IPS-NIHi11 (cell line): Measurements from ENCODE around the gene XPOT.

Experiments used
- DNase-seq: peaks from one replicate; pipeline ENCODE4 v3.0.0; 2012; ENCODE audit warnings: mixed read lengths, low spot score

XPOT gene

GRCh38 chr12:64427988-64428387 is 23.8 kb downstream of the XPOT start:
- no peak for DNase-seq

DNA sequence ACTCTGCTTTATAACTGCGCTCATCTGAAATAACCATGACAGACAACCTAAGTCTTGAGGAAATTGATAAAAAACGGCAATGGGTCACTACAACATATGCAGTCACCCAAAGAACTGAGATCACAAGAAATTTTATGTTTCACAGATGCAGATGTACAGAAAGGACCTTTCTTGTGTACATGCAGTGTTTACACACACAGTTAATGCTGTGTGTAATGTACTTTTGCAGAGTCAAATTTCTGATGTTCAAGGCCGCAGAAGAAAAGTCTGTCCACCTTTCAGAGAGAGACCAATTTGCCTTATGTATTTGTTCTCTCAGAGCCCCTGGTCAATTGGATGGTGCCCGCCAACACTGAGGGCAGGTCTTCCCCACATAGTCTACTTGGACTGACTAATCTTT is 24.8 kb downstream of the XPOT start:
- DNase-seq, result no peak

GRCh38 chr12:64430886-64431285 is 26.7 kb downstream of the XPOT start:
- no peak for DNase-seq

DNA sequence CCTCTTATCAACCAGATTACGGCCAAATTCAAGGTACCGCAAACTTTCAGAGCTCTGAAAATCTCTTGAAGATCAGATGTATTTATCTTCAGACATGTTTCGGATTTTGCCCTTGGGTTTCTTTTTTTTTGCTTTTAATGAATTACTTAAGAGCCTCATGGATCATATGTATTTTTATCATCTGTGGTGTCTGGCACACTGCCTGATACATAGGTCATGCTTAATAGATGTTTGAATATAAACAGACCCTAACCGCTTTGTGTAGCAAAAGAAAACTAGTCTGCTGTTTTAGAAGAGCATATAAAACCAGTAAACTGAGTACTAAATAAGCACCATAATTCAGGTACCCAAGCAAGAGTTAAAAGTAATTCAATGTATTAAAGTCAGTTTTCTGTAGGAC is 27.6 kb downstream of the XPOT start:
- no peak for DNase-seq

DNA sequence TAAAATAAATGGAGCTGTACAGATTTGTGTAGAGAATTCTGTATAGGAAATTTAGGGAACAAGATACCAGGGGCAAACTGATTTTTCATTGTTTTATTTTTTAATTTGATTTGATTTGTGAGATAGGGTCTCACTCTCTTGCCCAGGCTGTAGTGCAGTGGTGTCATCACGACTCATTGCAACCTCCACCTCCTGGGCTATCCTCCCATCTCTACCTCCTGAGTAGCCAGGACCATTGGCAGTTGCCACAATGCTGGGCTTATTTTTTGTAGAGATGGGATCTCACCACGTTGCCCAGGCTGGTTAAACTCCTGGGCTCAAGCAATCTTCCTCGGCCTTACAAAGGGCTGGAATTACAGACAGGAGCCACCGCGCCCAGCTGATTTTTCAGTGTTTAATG is 29.7 kb downstream of the XPOT start:
- DNase-seq, result no peak

- DNase-seq, result no peak
These were observed 35.9 kb downstream of the XPOT start for GRCh38 chr12:64440100-64440499.

- DNase-seq, result no peak
These were observed 41.3 kb downstream of the XPOT start for GRCh38 chr12:64445490-64445889.

DNA sequence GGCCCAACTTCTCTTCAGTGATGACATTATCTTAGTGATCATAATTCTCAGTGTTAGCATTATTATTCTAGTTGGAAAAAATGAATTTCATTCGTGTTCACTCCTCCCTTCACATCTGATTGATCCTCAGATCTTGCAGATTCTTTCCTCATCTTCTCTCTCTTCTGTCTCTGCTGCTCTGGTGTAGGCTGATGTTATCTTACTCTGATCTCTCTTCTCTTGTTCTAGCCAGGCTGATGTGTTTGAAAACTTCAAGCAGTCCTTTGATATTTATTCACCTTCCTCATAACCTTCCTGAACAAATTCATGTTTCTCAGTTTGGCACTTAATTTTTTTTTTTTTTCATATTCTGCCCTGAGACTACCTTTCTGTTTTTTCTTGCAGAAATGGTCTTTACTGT is 42.1 kb downstream of the XPOT start:
- DNase-seq, result no peak

- no peak for DNase-seq
These were observed 46.0 kb downstream of the XPOT start for GRCh38 chr12:64450057-64450640.

DNA sequence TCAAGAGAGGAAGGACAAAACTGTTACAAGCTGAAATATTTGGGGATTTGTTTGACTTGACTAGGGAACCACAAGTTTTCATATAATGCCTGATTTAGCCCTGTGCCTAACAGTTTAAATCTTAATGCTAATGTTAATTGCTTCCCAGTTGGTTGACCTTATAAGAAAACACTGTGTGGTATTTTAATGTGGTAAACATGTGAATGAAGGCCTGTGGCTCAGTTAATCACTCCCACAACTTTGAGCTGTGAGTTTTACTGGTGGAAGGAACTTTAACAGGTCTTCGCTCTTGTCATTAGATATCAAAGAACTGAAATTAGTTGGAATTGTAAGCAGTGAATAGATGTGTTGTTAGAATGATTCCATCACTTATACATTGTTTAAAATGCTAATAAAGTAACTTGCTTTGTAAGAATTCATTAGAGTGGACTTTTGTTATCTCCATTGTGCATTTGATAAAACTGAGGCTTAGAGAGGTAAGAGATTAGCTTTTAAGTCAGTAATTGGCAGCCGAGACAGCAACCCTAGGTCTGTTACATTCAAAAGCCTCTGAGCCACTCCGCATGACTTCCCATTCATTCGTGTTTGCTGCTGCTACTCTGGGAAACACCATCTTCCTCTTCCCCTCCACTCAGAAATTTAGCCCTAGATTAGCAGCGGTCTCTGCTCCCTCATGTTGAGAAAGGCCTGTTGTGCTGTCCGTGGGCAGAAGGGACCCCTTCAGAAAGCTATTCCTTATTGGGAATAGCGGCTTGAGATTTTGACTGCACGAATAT is 46.7 kb downstream of the XPOT start:
- DNase-seq, result peak; percentile 13

GRCh38 chr12:64451687-64452558 is 47.7 kb downstream of the XPOT start, which contains the start of gene TBK1:
TBK1 (plus strand) TSS chr12:64452120; CDS start chr12:64455871, 3,751 bp downstream.
- DNase-seq, result peak; percentile 97

DNA sequence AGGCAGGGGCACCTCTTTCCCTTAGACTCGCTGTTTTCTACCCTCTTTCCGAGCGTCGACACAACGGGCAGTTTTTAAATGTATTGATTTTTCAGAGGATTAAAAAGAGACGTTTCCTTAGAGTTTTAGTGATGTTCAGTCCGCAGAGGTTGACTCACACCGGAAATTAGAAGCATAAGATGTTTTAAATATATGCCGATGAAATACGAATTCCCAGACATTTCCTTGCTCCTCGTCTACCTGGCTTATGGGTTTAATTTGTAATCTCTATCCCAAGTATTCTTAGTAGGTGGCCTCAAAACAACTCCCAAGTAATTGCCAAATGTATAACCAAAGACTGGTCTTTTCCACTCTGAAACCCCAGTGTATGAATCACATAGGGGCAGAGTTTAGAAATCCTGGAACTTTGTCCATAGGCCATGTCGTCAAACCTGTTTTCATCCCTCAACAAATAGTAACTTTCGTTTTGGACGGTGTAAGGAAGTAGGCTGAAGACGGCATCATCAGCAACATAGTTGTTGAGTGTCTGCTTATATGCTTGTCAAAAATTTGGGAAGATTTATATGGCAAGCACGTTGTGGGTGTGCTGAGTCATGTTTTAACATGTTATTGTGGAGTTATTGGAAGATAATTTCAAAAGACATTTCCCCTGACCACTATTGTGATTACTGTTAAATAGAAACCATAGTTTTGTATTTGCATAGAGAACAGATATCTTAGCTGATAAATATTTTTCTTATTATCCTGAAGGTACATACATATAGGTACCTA is 48.6 kb downstream of the XPOT start:
- DNase-seq, result peak; percentile 20

- no peak for DNase-seq
These were observed 51.3 kb downstream of the XPOT start for GRCh38 chr12:64455506-64455905.

- DNase-seq, result no peak
These were observed 51.9 kb downstream of the XPOT start for GRCh38 chr12:64456119-64456518.

- DNase-seq, result no peak
These were observed 52.8 kb downstream of the XPOT start for GRCh38 chr12:64457032-64457431.

DNA sequence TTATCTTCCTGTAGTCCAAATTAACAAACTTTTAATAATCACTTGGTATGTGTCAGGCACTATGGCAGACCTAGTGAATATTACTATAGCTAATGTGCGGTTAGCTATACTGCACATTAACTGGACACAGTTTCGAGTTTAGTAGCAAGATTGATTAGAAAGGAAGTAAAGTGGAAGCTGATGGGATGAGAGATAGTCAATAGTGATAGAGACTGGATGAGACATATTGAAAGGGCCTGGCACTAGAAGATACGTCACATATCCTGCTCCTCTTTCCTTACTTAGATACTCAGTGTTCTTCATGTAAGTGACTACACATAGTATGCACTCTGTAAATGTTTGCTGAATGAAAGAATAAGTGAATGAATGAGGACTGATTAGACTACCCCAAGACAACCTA is 53.3 kb downstream of the XPOT start:
- DNase-seq, result no peak

DNA sequence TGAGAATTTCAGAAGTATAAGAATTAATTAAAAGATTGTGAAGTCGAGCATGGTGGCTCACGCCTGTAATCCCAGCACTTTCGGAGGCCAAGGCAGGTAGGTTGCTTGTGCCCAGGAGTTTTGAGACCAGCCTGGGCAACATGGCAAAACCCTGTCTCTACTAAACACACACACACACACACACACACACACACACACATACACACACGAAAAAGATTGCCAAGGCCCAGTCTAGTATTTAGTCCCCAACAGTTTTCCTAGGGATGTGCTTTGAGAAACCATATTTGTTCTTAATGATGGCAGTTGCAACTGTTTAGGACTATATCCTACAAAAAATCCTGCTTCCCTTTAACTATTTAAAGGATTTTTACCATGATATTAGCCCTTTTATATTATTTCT is 53.7 kb downstream of the XPOT start:
- DNase-seq, result no peak

GRCh38 chr12:64459394-64459891 is 55.3 kb downstream of the XPOT start:
- DNase-seq, result no peak

DNA sequence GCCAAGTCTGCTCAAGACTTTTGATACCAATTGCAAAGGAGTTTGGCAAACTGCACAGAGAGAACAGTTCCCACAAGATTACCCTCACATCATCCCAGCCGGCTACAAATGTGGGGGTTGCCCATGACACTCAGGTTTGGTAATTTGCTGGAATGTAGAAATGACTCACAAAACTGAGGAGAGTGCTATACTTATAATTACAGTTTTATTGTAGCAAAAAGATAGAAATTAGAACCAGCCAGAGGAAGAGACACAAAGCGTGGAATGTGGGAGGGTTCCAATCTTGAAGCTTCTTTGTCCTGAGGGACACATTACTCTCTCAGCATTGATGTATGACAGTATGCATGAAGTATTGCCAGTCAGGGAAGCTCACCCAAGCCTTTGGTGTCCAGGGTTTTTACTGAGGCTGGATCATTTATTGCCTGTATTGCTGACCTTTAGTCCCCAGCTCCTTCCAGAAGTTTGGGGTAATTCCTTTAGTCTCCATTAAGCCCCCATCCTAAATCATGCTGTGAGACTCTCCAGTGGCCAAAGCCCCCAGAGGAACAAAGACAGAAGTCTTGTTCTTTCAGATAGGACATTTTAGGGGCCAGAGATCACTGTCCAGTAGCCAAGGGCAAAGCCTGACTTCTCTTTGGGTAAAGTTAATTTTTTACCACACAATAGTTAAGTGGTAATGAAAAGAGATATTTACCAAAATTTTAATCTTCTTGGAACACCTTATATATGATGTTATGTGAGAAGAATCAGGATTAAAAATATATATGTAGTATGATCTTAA is 57.6 kb downstream of the XPOT start:
- no peak for DNase-seq

DNA sequence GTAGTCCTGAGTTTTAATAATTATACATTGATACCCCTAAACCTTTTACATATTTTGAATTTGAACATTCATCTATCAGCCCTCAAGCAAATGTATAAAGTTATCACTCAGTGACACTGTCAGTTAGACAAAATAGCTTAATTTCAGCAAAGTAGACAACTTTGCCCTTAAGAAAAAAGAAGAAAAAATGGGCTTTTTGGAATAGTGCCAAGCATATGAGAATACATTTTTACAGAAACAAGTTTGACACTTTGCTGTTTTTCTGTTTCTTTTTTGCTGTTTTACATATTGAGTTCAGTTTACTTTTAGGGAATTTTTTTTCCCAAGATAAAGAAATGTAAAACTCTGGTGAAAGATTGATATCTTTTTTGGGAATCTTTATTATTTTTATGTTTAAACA is 62.0 kb downstream of the XPOT start:
- no peak for DNase-seq

GRCh38 chr12:64468966-64469365 is 64.8 kb downstream of the XPOT start:
- no peak for DNase-seq
